B cell (primary cell): ENCODE results near the gene EMID1.
"Not testable (repeated sequence)": the region's sequence is repeated elsewhere in the genome, so short reads cannot be mapped to it uniquely, and the experiment has no call there.

ENCODE experiments used
- CTCF ChIP-seq: fragments of 200-600 bp; IDR thresholded peaks from one replicate; pipeline ENCODE4 v1.8.0; 2022; ENCODE audit warnings: antibody characterized with exemption, mild to moderate bottlenecking
- EZH2 ChIP-seq: IDR thresholded peaks from 2 replicates; pipeline ENCODE4 v1.6.1; 2012; ENCODE audit warnings: borderline replicate concordance, low read depth, mild to moderate bottlenecking, moderate library complexity, low read length; ENCODE audit not compliant: insufficient read depth, poor library complexity, severe bottlenecking

GRCh38 chr22:29240481-29240880, 34.8 kb downstream of the EMID1 start:
- TF ChIP-seq CTCF, EZH2: not testable (repeated sequence)
